Natural killer cell (primary cell): Measurements from ENCODE around the gene GPR55. TPM values are rescaled to one million over a fixed set of nuclear protein-coding genes. Genes with fewer than 3 reads are reported as not detected.

Experiments used
- ATAC-seq, 3 donors: fragments of 150-1000 bp in 2 of 3; fragments of 200-7000 bp in 1 of 3; cut with Tn5 transposase; 1 replicate in 1 of 3; 2 replicates in 2 of 3; pipeline ENCODE4 v1.10.0; 2021; ENCODE audit warnings: mild to moderate bottlenecking in 2 of 3, moderate library complexity in 2 of 3
- DNase-seq, 2 donors: peaks; one replicate each; pipeline versions ENCODE4 v3.0.0 to v3.0.0-alpha.2; 2013 to 2021; ENCODE audit warnings: mixed read lengths in 1 of 2
- H3K27ac ChIP-seq: one replicate; pipeline ENCODE4 v1.5.1; 2013; ENCODE audit warnings: mild to moderate bottlenecking, low read length
- H3K27me3 ChIP-seq: one replicate; pipeline ENCODE4 v1.6.1; 2013; ENCODE audit warnings: low read length; ENCODE audit not compliant: control insufficient read depth, insufficient read depth
- H3K36me3 ChIP-seq: one replicate; pipeline ENCODE4 v1.6.1; 2013; ENCODE audit warnings: low read length; ENCODE audit not compliant: control insufficient read depth, insufficient read depth
- H3K4me1 ChIP-seq: one replicate; pipeline ENCODE4 v1.6.1; 2013; ENCODE audit warnings: low read length; ENCODE audit not compliant: control insufficient read depth, insufficient read depth
- H3K4me3 ChIP-seq: one replicate; pipeline ENCODE4 v1.5.1; 2013; ENCODE audit warnings: low read length
- H3K9me3 ChIP-seq: one replicate; pipeline ENCODE4 v1.6.1; 2013; ENCODE audit warnings: low read length; ENCODE audit not compliant: control insufficient read depth, insufficient read depth
- H3K27ac Mint-ChIP-seq, 2 donors: one replicate each; pipeline ENCODE4 v1.8.0; 2022; ENCODE audit warnings: mild to moderate bottlenecking in 2 of 2, mixed read lengths in 2 of 2, moderate library complexity in 1 of 2
- H3K27me3 Mint-ChIP-seq, 2 donors: one replicate each; pipeline ENCODE4 v1.8.0; 2022; ENCODE audit warnings: low read depth in 2 of 2, mixed read lengths in 2 of 2
- H3K36me3 Mint-ChIP-seq: one replicate; pipeline ENCODE4 v1.8.0; 2022; ENCODE audit warnings: mixed read lengths
- H3K4me1 Mint-ChIP-seq, 2 donors: one replicate each; pipeline ENCODE4 v1.8.0; 2022; ENCODE audit warnings: mixed read lengths in 2 of 2
- H3K4me3 Mint-ChIP-seq: one replicate; pipeline ENCODE4 v1.8.0; 2022; ENCODE audit warnings: mild to moderate bottlenecking, moderate library complexity, mixed read lengths
- H3K9me3 Mint-ChIP-seq, 2 donors: one replicate each; pipeline ENCODE4 v1.8.0; 2022; ENCODE audit warnings: mixed read lengths in 2 of 2
- WGBS: methylation state at CpG from one replicate; pipeline ENCODE4 v1.1.7; 2013; ENCODE audit warnings: missing lambda C conversion rate; ENCODE audit not compliant: insufficient coverage; 5-methylcytosine and 5-hydroxymethylcytosine counted together
- intact Hi-C: fragments of 100-400 bp; cut with micrococcal nuclease; formaldehyde crosslinking; loops from one replicate; pipeline ENCODE4 v1.14.2; 2022
- total RNA-seq, 4 donors: library from RNA; stranded (reverse); fragments of 120-200 nt in 1 of 4; gene quantifications; one replicate each; pipeline versions ENCODE4 v1.2.3 to v1.2.4, GENCODE V29; 2013 to 2022
- TF ChIP-seq, protein P1 (sequence below): fragments of 200-600 bp; IDR thresholded peaks from one replicate; pipeline ENCODE4 v1.8.0; 2022; ENCODE audit warnings: antibody characterized with exemption

Gene GPR55
- total RNA-seq, 3 donors from 2014 or later (not counting 1 experiment from before 2014, with no cell fraction given) = 0.09 to 1.1 (median 0.40) TPM

DNA sequence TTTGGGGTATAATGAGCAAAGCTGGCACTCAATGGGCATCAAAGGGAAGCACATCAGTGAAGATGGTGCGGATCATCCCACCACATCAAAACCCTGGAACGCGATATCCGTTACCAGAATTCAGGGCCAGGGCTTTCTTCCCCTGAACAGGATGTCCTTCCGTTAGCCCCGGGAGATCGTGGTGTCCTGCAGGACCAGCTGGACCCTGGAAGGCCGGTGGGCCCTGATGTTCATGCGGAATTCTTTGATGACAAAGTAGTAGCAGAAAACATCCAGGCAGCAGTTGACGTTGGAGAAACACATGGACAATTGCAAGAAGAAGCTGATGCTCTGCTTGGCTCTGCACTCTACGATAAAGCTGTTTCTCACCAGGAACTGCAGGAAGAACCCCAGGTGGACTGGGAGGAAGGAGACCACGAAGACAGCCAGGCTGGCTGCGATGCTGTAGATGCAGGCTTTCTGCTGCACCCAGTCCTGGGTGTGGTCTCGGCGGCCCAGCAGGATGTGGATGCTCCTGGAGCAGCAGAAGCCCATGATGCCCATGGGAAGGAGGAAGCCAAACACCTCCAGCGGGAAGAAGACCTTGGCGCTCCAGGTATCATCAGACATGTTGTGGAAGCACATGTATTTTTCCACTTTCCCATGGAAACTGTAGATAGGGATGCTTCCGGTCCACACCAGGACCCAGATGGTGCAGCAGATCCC, 15.0 kb downstream of the GPR55 start:
- 91% methylated on average over 18 of the region's 18 CpGs for WGBS
- no peak overlapping the region for H3K27ac ChIP-seq
- H3K36me3 ChIP-seq = no peaks in the 10 kb centered on the region
- Mint-ChIP-seq H3K36me3 (no peaks in the 10 kb centered on the region), H3K4me3 (no peak overlapping the region), H3K27ac (no peak overlapping the region), H3K27me3 (peaks cover 52 to 70% of the 10 kb centered on the region in 2 donors), H3K4me1 (no peaks in the 10 kb centered on the region), H3K9me3 (no peaks in the 10 kb centered on the region)
- peaks cover 3% of the 10 kb centered on the region for H3K27me3 ChIP-seq
- H3K4me3 ChIP-seq = no peak overlapping the region
- H3K9me3 ChIP-seq = no peaks in the 10 kb centered on the region
- peaks cover 3% of the 10 kb centered on the region for H3K4me1 ChIP-seq
- DNase-seq (no peak), ATAC-seq (no peak)
- TF ChIP-seq, protein P1, sequence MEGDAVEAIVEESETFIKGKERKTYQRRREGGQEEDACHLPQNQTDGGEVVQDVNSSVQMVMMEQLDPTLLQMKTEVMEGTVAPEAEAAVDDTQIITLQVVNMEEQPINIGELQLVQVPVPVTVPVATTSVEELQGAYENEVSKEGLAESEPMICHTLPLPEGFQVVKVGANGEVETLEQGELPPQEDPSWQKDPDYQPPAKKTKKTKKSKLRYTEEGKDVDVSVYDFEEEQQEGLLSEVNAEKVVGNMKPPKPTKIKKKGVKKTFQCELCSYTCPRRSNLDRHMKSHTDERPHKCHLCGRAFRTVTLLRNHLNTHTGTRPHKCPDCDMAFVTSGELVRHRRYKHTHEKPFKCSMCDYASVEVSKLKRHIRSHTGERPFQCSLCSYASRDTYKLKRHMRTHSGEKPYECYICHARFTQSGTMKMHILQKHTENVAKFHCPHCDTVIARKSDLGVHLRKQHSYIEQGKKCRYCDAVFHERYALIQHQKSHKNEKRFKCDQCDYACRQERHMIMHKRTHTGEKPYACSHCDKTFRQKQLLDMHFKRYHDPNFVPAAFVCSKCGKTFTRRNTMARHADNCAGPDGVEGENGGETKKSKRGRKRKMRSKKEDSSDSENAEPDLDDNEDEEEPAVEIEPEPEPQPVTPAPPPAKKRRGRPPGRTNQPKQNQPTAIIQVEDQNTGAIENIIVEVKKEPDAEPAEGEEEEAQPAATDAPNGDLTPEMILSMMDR = no peak
- intact Hi-C loops = no loop called here

DNA sequence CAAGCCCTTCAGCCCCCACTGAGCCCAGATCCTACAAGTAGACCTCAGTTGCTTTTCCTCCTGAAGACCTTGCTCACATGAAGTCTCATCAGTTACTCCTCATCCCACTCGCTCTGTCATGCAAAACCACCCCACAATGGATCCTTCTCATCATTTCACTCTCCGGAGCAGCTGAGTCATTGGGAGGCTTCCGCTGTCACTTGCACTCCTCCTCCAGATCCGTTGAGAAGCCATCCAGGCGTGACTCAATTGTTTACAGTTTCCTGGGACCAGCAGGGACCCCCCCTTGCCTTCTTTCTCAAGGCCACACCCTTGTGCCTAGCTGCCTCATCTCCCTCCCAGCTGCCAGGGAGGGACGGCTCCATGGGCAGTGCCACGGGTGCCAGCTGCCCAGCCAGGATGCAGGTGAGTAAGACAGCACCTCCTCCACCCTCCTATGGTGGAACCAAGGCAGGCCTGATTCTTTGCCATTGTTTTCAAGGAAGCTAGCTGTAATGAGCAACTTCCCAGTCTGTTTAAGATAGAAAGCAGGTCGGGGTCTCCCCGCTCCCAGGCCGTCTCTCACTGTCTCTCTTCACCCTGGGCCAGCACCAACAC, 16.3 kb downstream of the GPR55 start:
- 88% methylated on average over 10 of the region's 10 CpGs for WGBS
- Mint-ChIP-seq H3K36me3 (no peaks in the 10 kb centered on the region), H3K9me3 (no peaks in the 10 kb centered on the region), H3K4me3 (no peak overlapping the region), H3K27ac (no peak overlapping the region), H3K4me1 (no peaks in the 10 kb centered on the region), H3K27me3 (peaks cover 48 to 62% of the 10 kb centered on the region in 2 donors)
- no peaks in the 10 kb centered on the region for H3K27me3 ChIP-seq
- H3K36me3 ChIP-seq = no peaks in the 10 kb centered on the region
- H3K4me3 ChIP-seq = no peak overlapping the region
- ATAC-seq (no peak), DNase-seq (no peak)
- H3K4me1 ChIP-seq = no peaks in the 10 kb centered on the region
- no peaks in the 10 kb centered on the region for H3K9me3 ChIP-seq
- TF ChIP-seq, protein P1 = no peak
- no peak overlapping the region for H3K27ac ChIP-seq
- intact Hi-C loops = no loop called here

DNA sequence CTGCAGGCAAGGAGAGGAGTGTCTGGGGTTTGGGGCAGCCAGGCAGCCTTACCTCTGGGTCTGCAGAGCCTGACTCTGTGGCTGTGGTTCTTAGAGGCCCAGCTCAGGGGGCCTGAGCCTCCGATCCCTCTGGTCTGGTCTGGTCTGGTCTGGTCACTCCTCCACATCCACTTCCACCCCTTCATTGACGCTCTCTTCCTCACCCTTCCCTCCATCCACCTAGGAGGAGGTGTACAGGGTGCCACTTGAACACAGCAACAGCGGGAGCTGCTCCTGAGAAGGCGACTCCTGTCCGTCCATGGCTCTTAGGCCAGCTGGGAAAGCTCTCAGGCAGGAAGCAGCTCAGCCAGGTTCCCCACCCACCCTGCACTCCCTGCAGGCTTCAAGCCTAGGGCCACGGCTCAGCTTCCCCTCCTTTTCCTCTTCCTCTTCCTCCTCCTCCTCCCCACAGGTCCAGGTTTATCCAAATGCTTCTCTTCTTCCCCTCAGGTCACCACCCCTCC, 16.9 kb downstream of the GPR55 start:
- no peak for ATAC-seq
- WGBS = 87% methylated on average over 6 of the region's 6 CpGs
- Mint-ChIP-seq H3K27ac (no peak overlapping the region), H3K27me3 (peaks cover 50 to 62% of the 10 kb centered on the region in 2 donors), H3K36me3 (no peaks in the 10 kb centered on the region), H3K4me3 (no peak overlapping the region), H3K4me1 (no peaks in the 10 kb centered on the region), H3K9me3 (no peaks in the 10 kb centered on the region)
- H3K36me3 ChIP-seq = no peaks in the 10 kb centered on the region
- TF ChIP-seq, protein P1 = no peak
- DNase-seq = peak in 1 of 2 donors; percentile 5
- H3K4me1 ChIP-seq = no peaks in the 10 kb centered on the region
- H3K27ac ChIP-seq = no peak overlapping the region
- intact Hi-C loops = no loop called here
- no peaks in the 10 kb centered on the region for H3K27me3 ChIP-seq
- no peaks in the 10 kb centered on the region for H3K9me3 ChIP-seq
- no peak overlapping the region for H3K4me3 ChIP-seq
